ENCODE results near the gene PUS10.

DNA sequence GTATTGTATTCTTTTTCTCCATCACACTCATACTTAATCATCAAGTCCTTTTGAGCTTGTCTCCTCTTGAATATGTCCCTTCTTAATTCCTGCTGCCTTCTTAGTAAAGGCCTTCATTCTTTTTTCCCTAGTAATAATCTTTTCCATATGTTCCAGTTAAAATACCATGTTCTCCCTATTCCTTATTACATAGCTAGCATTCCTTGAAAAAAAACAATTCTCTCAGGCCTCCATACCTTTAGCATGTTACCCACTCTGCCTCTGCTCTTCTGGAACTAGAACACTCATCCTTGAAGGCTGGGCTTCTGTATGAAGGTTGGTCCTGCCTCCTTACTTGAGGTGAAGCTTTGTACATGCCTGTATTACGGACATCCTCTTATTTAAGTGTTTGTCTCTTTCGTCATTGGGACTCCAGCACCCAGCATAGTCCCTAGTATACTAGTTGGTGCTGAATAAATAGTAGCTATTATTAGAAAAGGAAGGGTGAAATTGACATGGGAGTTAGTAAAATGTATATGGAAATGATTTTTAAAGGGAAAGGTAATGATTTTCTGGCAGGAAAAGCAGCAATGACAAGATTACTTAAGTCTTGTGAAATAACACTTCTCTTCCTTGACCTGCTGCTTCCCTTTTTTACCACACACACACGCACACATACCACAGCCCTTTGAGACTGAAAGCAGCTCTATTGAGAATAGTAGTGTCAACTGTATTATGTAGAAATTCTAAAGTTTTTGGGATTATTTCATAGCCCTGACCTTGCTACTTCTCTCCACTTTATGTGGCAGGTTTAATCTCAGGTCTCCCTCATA lies 91.1 kb downstream of the PUS10 start:
- TF ChIP-seq, protein P1, sequence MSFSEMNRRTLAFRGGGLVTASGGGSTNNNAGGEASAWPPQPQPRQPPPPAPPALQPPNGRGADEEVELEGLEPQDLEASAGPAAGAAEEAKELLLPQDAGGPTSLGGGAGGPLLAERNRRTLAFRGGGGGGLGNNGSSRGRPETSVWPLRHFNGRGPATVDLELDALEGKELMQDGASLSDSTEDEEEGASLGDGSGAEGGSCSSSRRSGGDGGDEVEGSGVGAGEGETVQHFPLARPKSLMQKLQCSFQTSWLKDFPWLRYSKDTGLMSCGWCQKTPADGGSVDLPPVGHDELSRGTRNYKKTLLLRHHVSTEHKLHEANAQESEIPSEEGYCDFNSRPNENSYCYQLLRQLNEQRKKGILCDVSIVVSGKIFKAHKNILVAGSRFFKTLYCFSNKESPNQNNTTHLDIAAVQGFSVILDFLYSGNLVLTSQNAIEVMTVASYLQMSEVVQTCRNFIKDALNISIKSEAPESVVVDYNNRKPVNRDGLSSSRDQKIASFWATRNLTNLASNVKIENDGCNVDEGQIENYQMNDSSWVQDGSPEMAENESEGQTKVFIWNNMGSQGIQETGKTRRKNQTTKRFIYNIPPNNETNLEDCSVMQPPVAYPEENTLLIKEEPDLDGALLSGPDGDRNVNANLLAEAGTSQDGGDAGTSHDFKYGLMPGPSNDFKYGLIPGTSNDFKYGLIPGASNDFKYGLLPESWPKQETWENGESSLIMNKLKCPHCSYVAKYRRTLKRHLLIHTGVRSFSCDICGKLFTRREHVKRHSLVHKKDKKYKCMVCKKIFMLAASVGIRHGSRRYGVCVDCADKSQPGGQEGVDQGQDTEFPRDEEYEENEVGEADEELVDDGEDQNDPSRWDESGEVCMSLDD (tag by site-specific recombination; IDR thresholded peaks at IDR 0.05), result no peak
- no peak for TF ChIP-seq ZNF121 (tag by site-specific recombination; IDR thresholded peaks at IDR 0.05)
- no peak for TF ChIP-seq ZNF274 (IDR thresholded peaks at IDR 0.05; ENCODE audit: low read length)
- TF ChIP-seq ZNF274 (tag by site-specific recombination; IDR thresholded peaks at IDR 0.05; ENCODE audit: borderline replicate concordance), result no peak
- TF ChIP-seq CTCF (tag by site-specific recombination; IDR thresholded peaks at IDR 0.05), result no peak
- no peak for TF ChIP-seq ZNF146 (tag by site-specific recombination; IDR thresholded peaks at IDR 0.05)
- no peak for TF ChIP-seq ZNF76 (tag by site-specific recombination; IDR thresholded peaks at IDR 0.05; ENCODE audit: borderline replicate concordance, low read depth)
- no peak for TF ChIP-seq ZNF585B (tag by site-specific recombination; IDR thresholded peaks at IDR 0.05)
- TF ChIP-seq BCL11A (tag by site-specific recombination; IDR thresholded peaks at IDR 0.05; ENCODE audit: low read depth), result no peak
- no peak for TF ChIP-seq REPIN1 (tag by site-specific recombination; IDR thresholded peaks at IDR 0.05; ENCODE audit: low read depth)
- TF ChIP-seq ZNF10 (tag by site-specific recombination; IDR thresholded peaks at IDR 0.05), result no peak
- no peak for TF ChIP-seq MZF1 (tag by site-specific recombination; IDR thresholded peaks at IDR 0.05; ENCODE audit: borderline replicate concordance)
- TF ChIP-seq PBX3 (CRISPR knock-in tag; IDR thresholded peaks at IDR 0.05), result no peak
- no peak for TF ChIP-seq ZBTB7A (tag by site-specific recombination; IDR thresholded peaks at IDR 0.05; ENCODE audit: low read depth)
